GM13977 (cell line): ENCODE results near the gene KRTAP5-4.

Source experiments
- DNase-seq: peaks from one replicate; pipeline ENCODE4 v3.0.0; 2012; ENCODE audit warnings: low spot score
- in situ Hi-C: fragments of 300-500 bp; cut with MboI; formaldehyde crosslinking; loops from one replicate; pipeline ENCODE4 v1.12.0; 2022; ENCODE audit warnings: low sequenced_read_pairs, low pct_unique_long_range_greater_than_20kb, mixed read lengths, inconsistent platforms; ENCODE audit not compliant: unreplicated experiment
- TF ChIP-seq, protein P1 (sequence below): IDR thresholded peaks from 2 replicates; pipeline ENCODE4 v1.5.1; 2012; ENCODE audit warnings: mild to moderate bottlenecking, control low read depth; ENCODE audit not compliant: insufficient read depth; ENCODE audit errors: extremely low read depth, missing control alignments

Gene KRTAP5-4

DNA sequence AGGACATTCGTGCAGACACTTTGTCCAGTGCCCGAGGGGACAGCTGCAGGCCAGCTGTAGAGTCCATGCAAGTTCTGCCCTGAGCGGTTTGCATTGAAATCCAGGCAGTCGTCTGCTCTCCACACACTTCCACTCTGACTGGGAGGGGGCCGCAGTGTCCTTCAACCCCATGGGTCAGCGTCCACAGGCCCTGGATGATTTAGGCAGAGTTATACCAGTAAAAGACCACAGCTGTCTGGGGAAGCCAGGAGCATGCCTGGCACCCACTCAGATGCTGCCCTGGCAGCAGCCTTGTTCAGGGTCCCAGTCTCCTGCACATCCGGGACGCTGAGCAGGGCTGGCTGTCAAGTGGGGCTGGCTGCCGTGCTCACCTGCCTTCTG, 34.1 kb upstream of the KRTAP5-4 start:
- in situ Hi-C loops, result no loop called here
- TF ChIP-seq, protein P1, sequence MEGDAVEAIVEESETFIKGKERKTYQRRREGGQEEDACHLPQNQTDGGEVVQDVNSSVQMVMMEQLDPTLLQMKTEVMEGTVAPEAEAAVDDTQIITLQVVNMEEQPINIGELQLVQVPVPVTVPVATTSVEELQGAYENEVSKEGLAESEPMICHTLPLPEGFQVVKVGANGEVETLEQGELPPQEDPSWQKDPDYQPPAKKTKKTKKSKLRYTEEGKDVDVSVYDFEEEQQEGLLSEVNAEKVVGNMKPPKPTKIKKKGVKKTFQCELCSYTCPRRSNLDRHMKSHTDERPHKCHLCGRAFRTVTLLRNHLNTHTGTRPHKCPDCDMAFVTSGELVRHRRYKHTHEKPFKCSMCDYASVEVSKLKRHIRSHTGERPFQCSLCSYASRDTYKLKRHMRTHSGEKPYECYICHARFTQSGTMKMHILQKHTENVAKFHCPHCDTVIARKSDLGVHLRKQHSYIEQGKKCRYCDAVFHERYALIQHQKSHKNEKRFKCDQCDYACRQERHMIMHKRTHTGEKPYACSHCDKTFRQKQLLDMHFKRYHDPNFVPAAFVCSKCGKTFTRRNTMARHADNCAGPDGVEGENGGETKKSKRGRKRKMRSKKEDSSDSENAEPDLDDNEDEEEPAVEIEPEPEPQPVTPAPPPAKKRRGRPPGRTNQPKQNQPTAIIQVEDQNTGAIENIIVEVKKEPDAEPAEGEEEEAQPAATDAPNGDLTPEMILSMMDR, result no peak
- no peak for DNase-seq

DNA sequence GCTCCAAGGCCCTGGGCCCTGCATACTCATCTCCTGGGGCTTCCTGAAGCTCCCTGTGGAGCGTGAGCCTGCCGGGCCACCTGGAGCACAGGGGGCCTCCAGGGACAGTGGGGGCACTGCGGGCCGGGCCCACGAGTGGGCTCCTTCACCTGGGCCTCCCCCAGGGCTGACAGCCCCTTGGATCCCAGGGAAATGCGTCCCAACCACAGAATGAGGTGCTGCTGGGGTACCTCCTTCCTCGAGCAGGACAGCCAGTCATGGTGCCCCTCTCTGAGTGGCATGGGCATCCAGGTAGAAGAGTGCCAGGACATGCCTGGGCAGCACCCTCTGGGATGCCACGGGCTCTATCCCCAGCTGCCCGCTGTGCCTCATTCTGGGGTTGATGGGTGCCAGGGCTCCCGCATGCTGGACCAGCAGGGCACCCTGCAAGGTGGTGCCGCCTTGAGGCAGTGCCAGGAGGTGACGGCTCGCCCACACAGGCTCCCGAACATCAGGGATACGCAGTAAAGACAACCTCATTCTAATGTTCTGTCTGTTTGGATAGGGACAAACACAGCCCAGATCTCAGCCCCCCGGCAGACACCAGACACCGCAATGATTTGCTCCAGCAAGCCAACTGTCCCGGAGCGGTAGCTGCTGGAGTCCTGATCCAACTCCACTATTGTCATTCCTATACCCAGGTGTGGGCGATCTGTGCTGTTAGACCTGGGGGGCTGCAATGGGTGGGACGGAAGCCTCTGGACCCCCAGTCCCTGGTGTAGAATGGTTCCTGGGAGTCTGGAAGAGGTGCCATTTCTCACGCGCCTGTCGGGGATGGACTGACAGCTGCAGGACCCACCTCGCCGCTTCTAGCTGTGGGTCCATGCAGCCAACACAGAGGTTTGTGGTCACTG, 33.5 kb upstream of the KRTAP5-4 start:
- no peak for DNase-seq
- TF ChIP-seq, protein P1, result no peak
- in situ Hi-C loops, result no loop called here

GRCh38 chr11:1654388-1655167, 32.6 kb upstream of the KRTAP5-4 start:
- TF ChIP-seq, protein P1, result no peak
- DNase-seq, result no peak
- in situ Hi-C loops, result no loop called here

DNA sequence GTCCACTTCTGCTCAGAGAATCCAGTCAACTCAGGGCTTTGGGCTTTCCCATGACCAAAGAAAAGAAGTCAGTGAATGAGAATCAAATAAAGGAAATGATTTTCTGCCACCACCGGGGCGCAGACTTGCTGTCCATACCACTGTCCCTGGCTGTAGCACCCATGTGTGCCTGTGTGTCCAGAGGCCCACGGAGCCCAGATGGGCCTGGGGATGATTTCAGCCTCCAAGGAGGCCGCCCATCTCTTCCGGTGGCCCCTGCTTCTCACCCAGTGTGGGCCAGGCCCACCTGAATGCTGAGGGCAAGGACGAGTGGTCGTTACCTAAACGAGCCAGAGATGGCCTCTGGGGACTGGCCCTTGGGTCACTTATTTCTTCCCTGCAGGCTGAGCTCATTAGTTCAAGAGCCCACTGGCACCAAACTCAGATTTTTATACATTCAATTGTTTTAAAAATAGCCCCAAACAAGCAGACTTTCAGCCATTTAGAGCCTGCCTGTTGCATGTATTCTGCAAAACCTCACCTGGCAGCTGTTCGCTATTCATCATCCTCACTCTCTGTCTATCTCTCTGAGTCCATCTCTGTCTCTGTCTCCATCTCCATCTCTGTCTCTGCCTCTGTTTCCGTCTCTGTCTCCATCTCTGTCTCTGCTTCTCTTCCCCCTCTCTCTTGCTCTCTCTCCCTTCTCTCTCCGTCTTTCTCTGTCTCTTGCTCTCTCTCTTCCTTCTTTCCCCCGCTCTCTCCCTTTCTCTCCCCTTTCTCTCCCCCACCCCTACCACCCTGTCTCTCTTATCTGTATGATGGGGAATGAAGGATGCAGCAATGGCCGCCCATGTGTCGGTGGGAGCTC, 31.8 kb upstream of the KRTAP5-4 start:
- in situ Hi-C loops, result no loop called here
- TF ChIP-seq, protein P1, result no peak
- no peak for DNase-seq

GRCh38 chr11:1652771-1653540, 31.0 kb upstream of the KRTAP5-4 start:
- DNase-seq, result peak; percentile 93
- in situ Hi-C loops, result no loop called here
- TF ChIP-seq, protein P1, result peak; percentile 98
